ELF-1 (cell line): Measurements from ENCODE around the gene SCNN1B.
"Not testable (repeated sequence)": the region's sequence is repeated elsewhere in the genome, so short reads cannot be mapped to it uniquely, and the experiment has no call there.

ENCODE experiments used
- DNase-seq: peaks from one replicate; pipeline ENCODE4 v3.0.0-alpha.2; 2016; ENCODE audit warnings: low read depth, low spot score

Gene SCNN1B

DNA sequence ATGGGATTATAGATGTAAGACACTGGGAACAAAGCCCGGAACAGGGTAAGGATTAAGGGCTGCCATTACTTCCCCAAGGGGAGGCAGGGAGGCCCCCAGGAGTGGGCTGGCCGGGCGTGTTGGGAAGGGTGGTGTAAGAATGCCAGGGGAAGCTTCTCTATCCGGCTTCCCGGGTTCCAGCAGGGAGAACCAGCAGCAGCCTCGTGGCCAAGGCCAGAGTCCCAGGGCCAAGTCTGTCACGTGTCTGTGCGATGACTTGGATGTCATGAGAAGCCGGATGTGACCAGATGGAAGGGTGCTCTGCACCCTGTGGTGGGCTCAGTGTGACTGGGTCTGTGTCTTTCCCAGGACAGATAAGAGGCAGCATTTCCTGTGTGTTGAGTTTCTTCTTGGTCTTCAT, 52.1 kb downstream of the SCNN1B start:
- DNase-seq: no peak

- DNase-seq: no peak
Measured at GRCh38 chr16:23355106-23355670, 53.1 kb downstream of the SCNN1B start.

GRCh38 chr16:23356941-23357340, 54.8 kb downstream of the SCNN1B start:
- DNase-seq: no peak

DNA sequence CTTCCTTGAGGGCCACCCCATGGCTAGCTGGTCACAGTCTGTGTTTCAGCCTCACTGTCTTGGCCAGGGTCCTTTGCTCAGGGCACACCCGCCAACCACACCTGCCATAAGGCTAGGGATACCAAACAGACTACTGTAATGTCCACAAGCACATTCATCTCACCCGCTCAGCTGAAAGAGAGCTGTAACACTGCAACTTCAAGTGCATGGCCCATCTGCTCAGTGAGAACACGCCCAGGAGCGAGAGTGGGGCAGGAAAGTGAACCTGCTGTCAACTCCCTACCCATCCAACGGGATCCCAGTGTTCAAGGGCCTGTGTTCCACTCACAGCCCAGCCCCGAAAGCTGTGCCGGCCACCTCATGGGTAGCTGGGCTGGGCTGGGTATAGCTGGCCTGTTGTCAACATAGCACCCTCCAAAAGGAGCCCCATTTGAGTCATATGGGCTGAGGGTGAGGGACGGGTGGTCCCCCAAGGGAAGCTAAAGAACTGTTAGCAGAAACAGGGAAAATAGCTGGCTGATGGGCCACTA, 55.7 kb downstream of the SCNN1B start:
- DNase-seq: no peak

- no peak for DNase-seq
Measured at GRCh38 chr16:23359092-23359760, 57.1 kb downstream of the SCNN1B start.

GRCh38 chr16:23362460-23363317, 60.6 kb downstream of the SCNN1B start:
- DNase-seq: peak; percentile 48

- DNase-seq: no peak
Measured at GRCh38 chr16:23365602-23366240, 63.6 kb downstream of the SCNN1B start.

- not testable (repeated sequence) for DNase-seq
Measured at GRCh38 chr16:23366341-23366740, 64.2 kb downstream of the SCNN1B start.

DNA sequence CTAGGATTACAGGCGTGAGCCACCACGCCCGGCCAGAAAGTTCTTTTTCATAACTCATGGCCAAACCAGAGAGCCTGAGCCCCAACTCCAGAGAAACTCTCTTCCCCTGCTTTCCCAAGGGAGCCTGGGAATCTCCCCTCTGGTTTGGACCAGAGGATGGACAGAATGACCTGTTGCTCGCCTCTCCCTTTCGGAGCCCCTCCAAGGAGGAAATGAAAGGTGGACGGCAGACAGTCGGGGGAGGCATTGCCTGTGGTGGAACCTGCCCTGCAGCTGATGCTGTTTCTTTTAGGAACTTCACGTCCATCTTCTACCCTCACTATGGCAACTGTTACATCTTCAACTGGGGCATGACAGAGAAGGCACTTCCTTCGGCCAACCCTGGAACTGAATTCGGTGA, 65.5 kb downstream of the SCNN1B start:
- DNase-seq: no peak

DNA sequence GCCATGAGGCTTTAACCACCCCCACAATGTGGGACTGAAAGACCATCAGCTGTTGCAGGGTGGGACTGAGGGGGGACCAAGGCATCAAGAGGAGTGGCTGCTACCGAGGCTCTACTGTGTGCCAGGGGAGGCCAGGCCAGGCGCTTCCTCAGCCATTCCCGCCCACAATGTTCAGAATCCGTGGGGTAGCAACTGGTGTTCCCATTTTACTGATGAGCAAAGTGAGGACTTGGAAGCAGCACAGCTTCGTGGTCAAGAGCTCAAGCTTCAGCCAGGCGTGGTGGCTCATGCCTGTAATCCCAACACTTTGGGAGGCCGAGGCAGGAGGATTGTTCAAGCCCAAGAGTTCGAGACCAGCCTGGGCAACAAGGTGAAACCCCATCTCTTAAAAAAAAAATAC, 65.9 kb downstream of the SCNN1B start:
- no peak for DNase-seq

GRCh38 chr16:23368469-23368868, 66.4 kb downstream of the SCNN1B start:
- DNase-seq: no peak

DNA sequence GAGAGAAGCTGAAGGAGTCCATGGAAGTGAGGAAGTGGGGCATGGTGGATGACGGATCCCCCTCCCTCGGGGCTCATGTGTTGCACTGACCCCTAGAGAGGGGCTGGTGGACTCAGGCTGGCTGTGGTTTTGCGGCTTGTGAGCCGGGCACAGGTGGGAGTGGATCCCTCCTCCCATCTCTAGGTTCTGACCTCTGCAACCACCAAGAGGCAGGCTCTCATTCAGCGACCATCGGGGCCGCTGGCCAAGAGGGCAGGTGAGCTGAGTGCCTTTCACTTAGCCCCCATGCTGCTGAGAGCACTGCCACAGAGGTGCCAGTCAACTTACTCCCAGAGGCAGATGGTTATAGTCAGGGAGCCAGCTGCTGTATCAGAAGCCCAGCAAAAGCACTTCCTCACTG, 67.3 kb downstream of the SCNN1B start:
- DNase-seq: no peak

- DNase-seq: no peak
Measured at GRCh38 chr16:23371368-23371767, 69.3 kb downstream of the SCNN1B start.

GRCh38 chr16:23373436-23374219, 71.5 kb downstream of the SCNN1B start:
- no peak for DNase-seq

- peak; percentile 33 for DNase-seq
Measured at GRCh38 chr16:23374721-23375510, 72.8 kb downstream of the SCNN1B start.

- DNase-seq: no peak
Measured at GRCh38 chr16:23375643-23376042, 73.5 kb downstream of the SCNN1B start.

DNA sequence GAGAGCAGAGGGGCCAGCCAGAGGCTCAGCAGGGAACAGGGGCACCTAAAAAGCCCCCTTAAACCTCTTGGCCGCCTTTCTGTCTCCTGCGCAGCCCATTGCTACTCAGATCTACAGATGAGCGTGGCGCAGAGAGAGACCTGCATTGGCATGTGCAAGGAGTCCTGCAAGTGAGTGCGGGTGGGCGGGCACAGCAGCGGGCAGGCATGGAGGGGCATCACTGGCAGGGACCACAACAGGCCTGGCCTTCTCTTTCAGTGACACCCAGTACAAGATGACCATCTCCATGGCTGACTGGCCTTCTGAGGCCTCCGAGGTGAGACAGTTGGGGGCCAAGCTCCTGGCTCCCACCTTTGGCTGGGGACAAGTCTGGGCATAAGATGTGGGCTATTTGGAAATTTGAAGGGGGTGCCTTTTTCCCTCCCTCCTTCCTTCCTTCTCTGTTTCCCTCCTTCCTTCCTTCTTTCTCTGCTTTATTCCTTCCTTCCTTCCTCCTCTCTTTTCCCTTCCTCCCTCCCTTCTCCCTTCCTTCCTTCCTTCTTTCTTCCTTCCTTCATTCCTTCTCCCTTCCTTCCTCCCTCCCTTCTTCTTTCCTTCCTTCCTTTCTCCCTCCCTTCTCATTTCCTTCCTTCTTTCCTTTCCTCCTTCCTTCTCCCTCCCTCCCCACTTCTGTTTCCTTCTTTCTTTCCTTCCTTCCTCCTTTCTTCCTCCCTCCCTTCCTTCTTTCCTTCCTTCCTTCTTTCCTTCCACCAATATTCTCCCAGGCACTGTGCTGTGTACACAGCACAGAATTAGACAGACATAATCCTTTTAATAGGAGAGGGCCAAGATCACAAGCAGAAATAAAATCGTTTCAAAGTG, 75.2 kb downstream of the SCNN1B start:
- no peak for DNase-seq

DNA sequence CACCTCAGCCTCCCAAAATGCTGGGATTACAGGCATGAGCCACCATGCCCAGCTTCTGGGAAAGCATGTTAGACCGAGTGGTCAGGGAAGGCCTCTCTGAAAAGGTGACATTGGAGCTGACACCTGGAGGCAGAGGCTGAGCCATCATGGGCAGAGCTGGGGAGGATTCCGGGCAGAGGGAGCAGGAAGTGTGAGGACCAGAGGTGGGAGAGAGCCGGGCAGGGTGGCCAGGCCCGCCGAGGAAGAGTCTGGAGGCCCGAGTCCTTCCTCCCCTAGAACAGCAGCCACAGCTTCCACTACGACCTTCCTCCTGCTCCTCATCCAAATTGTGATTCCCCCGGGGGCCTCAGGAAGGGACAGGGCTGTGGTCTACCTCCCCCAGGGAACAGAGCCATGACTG, 76.2 kb downstream of the SCNN1B start:
- no peak for DNase-seq

DNA sequence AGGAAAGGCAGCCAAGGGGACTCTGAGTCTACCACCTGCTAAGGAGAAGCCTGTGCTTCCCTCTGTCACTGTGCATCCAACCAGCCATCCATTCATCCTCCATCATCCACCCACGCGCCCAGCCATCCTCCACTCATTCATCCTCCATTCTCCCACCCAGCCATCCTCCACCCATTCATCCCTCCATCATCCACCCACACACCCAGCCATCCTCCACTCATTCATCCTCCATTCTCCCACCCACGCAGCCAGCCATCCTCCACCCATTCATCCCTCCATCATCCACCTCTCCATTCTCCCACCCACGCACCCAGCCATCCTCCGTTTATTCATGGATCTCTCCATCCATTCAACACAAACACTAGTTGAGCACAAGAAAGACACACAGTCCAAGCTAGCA, 76.8 kb downstream of the SCNN1B start:
- no peak for DNase-seq
